Prostate gland (tissue), 2 donors: ENCODE measurements around the gene CEMIP.

Experiments used
- POLR2A ChIP-seq: fragments of 450-650 bp; IDR thresholded peaks from one replicate; pipeline ENCODE4 v1.6.1; 2016; ENCODE audit warnings: antibody characterized with exemption, mild to moderate bottlenecking
- TF ChIP-seq, protein P1 (sequence below), 4 experiments: fragments of 200-600 bp in 2 of 4; fragments of 450-650 bp in 2 of 4; sonication (generic) in 2 of 4; IDR thresholded peaks; 1 replicate in 3 of 4; 2 replicates in 1 of 4; pipeline ENCODE4 v1.5.1; 2016 to 2019; ENCODE audit warnings: antibody characterized with exemption in 4 of 4, mild to moderate bottlenecking in 2 of 4, moderate library complexity in 2 of 4

DNA sequence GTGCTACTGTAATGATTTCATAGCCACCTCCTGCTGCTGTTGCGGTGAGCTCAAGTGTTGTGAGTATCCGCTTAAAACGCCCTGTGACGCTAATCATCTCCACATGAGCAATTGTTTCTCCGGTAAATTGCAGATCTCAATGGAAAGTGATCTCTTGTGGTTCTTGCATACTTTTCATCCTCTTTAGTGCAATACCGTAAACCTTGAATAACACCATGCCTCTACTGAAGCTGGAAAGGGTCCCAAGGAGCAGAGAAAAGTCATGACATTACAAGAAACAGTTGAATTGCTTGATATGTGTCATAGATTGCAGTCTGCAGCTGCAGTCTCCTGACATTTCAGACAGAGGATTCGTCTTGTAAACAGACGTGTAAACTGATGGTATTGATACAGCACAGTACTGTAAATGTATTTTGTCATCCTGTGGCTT, 6.0 kb upstream of the CEMIP start:
- TF ChIP-seq, protein P1, sequence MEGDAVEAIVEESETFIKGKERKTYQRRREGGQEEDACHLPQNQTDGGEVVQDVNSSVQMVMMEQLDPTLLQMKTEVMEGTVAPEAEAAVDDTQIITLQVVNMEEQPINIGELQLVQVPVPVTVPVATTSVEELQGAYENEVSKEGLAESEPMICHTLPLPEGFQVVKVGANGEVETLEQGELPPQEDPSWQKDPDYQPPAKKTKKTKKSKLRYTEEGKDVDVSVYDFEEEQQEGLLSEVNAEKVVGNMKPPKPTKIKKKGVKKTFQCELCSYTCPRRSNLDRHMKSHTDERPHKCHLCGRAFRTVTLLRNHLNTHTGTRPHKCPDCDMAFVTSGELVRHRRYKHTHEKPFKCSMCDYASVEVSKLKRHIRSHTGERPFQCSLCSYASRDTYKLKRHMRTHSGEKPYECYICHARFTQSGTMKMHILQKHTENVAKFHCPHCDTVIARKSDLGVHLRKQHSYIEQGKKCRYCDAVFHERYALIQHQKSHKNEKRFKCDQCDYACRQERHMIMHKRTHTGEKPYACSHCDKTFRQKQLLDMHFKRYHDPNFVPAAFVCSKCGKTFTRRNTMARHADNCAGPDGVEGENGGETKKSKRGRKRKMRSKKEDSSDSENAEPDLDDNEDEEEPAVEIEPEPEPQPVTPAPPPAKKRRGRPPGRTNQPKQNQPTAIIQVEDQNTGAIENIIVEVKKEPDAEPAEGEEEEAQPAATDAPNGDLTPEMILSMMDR (IDR thresholded peaks at IDR 0.05) = no peak
- TF ChIP-seq POLR2A = no peak
